ENCODE measurements around the gene RALGAPA2.

Gene RALGAPA2

DNA sequence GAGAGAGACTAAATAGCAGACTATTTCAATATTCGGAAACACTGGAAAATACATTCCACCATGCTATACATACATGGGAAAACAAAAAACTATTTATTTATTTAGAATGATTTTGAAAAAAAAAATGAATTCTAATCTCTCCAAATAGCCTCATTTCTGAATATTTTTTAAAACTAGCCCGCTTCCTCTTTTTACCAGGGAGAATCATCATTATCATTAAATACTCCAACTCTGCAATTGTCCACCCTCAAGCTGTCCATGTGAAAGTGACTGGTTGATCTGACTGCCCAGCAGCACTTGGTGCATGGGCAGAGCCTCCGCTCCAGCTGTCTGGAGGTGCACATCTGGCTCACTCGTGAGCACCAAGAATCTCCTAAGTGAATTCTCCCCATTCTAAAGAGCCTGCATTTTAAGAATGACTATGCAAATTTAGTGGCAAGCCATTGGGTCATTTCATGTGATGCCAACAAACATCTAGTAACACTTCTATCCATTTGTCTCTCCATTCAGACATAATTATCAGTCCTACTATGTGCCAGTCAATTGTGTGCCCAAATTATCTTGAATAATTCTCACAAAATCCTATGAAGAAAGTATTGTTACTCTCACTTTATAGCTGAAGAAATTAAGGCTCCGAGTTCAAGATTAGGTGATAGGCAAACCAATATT lies 279.7 kb downstream of the RALGAPA2 start:
- DNase-seq (ENCODE audit: low spot score) = no peak

DNA sequence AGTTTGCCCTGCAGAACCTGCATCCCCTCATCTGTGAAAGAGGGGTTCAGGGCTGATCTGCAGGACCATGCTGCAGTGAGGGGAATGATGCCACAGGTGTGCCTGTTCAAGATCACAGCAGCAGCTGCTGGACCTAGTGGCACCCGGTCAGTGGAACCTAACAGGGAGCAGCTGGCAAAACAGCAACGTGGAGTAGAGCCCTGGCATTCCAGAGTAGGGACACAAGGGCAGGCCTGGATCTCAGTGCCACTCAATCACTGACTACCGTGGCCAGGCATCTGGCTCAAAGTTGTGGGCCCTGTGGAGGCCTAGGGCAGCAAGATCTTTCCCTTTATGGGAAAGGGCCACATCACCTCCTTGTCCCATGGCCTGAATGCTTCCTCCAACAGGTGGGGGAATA lies 282.4 kb downstream of the RALGAPA2 start:
- no peak for DNase-seq (ENCODE audit: low spot score)

DNA sequence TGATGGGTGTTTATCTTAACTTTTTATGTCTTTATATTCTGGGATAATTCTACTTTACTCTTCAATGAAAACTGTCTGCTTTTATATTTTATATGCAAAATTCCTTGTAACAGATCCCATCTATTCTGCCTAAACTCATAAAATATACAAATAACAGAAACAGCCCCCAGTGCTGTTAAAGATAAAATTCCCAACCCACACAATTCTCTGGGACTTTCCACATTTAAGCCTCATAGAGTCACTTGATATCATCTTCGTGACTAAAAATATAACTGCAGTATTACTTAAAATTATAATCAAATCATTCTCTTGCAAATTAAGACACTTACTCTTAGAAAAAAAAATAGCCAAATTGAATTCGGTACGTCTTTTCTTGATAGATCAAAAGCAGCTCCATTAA lies 284.4 kb downstream of the RALGAPA2 start:
- no peak for DNase-seq (ENCODE audit: low spot score)

DNA sequence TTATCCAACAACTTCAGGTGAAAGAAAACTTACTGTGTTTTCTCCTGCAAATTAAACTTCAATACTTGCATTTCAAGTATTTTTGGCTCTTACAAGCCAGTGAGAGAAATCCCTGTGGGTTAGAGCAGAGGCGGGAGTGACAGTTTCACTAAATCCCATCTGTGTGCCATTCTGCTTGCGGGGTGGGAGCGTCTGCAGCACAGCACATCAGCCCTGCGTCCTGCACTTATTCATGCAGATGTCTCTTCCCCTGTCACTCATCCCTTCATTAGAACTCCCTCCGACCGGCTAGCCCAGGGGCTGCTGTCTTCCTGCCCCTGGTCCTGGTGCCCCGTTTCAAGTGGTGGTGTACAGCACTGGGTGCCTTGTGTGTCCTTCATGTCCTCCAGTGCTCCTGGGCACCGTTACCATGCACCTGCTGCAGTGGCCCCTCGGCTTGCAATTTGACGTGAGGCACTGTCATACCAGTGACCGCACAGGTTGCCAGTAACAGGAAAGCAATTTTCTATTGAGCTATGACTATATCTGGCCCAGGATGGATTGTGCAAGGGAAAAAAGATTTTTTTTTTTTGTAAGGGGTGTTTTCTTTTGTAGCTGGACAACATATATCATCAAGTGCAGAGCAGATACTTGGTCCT lies 285.1 kb downstream of the RALGAPA2 start:
- no peak for DNase-seq (ENCODE audit: low spot score)

DNA sequence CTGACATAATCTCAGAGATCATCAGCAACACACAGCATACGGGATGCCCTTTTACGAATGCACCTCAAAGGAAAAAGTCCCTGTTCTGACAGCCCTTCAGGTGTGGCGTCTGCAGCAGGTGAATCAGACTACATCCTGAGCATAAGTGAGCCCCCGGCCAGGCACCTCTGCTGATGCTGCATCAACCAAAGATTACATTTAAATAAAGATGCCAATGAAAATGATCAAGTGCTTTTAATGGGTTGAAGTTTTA lies 285.9 kb downstream of the RALGAPA2 start:
- DNase-seq (ENCODE audit: low spot score) = no peak

DNA sequence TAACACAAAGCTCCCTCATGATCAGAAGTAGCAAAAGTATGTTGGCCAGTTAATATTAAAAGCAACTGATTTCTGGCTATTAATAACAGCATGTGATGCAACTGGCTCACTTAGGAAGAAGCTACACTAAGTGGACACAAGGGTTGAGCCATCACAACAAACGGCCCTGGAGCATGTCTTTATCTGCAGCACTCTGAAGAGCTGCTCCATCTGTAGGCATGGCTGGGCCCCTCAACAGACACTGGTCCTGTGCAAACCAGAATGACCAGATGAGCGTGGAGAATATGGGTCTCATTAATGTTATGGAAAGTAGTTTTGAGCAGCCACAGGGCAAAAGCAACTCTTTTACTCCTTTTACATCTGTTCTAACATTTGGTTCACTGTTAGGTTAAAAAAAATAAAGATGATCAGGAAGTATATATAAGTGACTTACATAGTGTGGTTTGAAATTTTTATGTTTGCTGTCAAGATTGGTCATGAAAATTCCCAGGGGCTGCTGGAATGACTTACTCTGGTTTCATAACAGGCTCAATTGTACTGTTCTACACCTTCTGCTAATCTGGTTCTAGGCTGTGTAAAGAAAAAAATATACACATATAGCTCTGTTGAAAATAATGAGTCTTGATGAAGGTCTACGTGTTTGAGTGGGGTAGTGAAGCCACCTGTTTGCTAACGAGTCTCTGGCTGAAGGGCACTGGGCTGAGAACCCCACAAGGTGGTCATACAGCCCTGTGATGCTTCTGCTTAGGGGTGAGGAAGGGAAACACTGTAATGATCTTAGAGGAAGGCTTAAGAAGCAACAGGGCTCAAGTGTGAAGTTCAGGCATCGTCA lies 286.4 kb downstream of the RALGAPA2 start:
- DNase-seq (ENCODE audit: low spot score) = no peak

DNA sequence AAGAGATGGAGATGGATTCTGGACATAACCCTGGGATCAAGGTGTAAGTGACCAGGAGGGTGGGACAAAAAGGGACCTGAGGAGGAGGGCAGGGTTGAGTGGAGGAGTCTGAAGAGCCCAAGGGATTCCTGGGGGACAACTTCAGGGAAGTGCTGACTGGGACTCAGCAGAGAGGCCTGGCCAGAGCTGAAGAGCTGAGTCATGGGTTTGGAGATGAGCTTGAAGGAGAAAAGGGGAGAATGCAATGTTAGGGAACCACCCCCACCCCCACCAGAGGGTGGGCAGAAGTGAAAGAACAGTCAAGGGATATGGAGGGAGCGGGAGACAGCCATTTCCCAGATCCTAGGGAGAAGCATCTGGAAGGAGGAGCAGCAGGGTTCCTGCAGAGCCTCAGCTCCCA lies 289.3 kb downstream of the RALGAPA2 start:
- no peak for DNase-seq (ENCODE audit: low spot score)

DNA sequence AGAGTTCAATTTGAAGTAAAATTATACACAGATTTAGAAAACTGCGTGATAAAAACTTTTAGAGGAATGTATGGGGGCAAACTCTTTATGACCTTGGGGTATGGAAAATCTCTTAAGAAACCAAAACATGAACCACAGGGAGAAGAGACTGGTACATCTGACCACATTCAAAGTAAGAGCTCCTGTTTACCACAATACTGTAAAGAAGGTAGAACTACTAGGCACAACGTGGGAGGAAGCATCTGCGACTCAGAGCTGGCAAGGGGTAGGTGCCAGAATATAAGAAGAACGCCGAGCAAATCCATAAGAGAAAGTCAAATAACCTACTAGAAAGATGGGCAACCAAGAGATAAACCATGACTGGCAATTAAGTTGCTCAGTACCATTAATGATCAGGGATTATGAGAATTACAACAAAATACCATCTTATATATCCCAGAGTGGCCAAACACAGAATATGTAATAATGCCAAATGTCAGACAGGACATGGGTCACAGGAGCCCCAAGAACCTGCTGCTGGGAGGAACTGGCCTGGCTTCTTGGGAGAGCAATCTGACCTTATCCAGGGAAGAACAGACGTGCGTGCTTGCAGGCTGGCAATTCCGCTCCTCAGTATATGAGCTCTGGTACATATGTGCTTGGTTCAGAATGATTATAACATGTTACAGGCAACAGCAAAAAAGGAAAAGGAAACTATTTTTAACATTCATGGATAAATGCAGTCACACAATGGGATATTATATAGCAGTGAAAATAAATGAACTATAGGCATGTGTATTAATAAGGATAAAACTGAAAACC lies 294.4 kb downstream of the RALGAPA2 start:
- no peak for DNase-seq (ENCODE audit: low spot score)

DNA sequence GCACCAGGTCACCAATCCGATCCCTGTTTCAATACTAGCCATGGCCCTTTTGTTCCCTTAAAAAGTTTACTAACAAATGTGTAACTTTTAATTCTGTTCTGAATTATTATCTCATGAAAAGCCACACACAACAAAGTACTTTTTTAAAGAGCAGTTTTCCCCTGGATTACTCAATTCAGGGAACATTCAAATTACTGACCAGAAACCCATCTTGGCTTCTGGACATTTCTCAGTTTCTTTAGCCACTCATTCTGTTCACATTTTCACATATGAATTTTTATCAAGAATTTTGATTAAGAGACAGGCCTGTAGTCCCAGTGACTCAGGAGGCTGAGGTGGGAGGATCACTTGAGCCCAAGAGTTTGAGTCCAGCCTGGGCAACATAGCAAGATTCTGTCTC lies 297.1 kb downstream of the RALGAPA2 start:
- DNase-seq (ENCODE audit: low spot score) = no peak

DNA sequence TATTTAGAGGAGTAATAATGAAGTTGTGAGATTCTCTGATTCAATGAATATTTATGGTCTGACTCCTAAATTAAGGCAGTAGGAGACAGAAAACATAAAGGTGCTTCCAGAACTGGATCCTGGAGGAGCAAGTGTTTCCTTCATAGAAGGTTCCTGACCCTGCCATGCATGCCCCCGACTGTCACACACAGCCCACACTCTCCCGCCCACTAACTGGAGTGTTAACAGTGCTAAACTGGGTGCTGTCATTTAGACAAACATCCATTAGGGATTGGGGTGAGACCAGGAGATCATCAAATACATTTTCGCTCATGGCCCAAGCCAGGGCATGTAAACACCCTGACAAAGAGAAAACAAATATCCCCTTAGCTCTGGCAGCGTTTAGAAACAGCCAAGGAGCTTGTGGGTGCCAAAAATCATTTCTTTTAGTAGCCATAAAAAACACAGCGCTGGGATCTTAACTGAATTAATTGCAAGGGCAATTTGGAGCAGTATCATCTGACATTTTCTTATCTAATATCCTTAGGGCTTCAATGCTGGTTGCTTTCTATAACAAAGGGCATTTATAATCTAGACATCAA lies 297.7 kb downstream of the RALGAPA2 start:
- DNase-seq (ENCODE audit: low spot score) = no peak

DNA sequence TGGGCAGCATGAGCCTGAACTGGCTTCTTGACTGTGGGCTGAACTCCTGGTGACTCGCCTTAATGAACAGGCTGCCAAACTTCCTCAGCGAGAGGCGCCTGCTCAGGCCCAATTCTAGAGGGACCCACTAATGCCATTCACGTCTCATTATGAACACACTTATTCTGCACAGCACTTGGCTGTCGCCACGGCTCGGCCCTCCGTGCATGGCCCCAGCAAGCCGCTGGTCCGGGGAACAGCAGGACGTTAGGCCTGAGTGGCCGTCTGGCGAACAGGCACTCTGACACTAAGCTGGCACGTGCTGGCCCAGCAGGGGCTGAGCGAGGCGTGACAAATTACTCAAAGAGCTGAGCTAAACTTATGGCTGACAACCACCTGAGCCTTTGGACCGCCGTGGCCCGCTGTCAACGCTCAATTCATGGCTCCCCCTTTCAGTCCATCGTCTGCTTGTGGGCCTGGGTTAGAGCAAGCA lies 298.6 kb downstream of the RALGAPA2 start:
- DNase-seq (ENCODE audit: low spot score) = no peak

DNA sequence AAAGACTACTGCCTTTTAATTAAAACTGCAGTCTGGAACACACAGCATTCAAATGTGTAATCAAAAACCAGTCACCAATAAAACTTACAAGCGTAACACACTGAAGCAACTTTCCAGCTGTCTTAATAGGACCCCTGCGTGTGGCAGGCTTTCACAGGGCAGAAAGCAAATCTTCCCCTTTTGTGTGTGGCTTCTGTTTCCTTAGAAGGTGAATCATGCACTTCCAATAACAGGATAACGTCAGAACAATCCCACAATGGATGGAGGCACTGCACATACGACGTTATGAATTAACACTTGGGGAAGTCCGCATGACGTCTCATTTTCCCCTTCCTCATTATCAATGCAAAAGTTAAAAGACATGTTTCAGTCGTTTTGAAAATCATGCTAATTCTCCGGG lies 299.7 kb downstream of the RALGAPA2 start:
- DNase-seq (ENCODE audit: low spot score) = no peak

DNA sequence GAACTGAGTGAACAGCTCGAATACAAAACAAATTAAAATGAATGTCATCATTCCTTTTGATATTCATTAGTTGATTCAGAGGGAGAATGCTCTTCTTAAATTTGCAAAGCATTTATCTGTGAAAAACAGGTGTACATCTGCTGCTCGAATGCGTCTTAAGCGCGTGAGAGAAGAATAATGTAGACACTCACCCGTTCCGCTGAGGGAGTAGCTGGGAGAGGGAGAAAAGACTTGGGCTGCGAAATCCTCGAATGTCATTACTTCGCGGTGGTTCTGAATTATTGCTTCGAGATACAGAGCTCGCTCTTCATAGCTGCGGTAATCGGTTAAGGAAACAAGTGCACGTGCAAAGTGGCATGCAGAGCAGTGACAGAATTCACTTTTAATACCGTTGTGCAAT lies 300.6 kb downstream of the RALGAPA2 start:
- DNase-seq (ENCODE audit: low spot score) = no peak

DNA sequence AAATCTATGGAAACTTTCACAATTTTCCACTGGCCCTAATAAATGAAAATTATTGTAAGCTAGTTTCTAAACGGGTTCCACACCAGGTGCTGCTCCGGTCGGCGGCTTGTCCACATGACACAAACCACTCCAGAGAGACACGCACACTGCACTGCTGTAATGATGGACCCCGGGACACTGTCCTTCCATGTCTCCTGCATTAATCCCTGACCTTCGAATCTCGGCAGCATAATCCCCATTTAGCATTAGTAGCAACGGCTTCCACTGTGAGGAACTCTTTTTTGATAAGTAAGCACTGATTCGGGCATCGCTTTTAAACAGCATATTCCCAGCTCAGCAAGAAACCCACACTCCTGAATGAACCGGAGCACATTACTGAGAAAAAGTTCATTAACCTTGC lies 301.0 kb downstream of the RALGAPA2 start:
- no peak for DNase-seq (ENCODE audit: low spot score)

DNA sequence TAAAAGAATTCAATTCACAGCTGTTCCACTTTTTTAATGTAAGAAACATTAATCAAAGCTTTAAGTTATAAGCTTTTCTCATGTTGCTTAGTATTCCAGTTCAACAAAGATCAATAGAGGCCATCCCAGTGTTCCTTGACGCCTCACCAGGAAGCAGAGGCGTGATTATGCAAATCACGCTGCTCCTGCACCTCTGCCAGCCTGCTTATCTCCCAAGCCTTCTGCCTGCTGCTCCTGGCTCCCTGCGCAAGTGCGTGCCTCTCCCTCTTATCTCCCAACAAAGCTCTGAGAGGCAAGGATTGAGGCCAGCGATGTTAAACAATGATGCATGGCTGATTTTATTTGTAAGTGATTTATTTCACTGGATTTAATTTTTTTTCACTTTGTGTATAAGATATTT lies 301.8 kb downstream of the RALGAPA2 start:
- no peak for DNase-seq (ENCODE audit: low spot score)

DNA sequence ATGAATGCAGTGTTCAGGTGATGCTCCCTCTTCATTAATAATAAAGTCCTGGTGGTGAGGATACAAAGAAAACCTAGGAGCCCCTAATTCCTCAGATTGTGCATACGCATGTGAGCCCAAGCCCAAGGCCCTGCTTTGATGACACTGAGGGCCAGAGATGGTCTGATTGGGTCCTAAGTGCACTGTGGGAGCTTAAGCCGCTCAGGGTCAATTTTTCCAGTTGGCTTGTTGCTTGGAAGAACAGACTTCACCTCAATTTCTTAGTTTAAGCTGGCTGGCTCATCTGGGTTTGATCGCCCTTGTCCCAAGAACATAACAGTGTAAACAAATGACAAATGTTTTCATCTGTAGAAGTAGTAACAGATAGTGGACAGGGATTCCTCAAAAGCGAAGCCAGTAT lies 303.1 kb downstream of the RALGAPA2 start:
- no peak for DNase-seq (ENCODE audit: low spot score)

DNA sequence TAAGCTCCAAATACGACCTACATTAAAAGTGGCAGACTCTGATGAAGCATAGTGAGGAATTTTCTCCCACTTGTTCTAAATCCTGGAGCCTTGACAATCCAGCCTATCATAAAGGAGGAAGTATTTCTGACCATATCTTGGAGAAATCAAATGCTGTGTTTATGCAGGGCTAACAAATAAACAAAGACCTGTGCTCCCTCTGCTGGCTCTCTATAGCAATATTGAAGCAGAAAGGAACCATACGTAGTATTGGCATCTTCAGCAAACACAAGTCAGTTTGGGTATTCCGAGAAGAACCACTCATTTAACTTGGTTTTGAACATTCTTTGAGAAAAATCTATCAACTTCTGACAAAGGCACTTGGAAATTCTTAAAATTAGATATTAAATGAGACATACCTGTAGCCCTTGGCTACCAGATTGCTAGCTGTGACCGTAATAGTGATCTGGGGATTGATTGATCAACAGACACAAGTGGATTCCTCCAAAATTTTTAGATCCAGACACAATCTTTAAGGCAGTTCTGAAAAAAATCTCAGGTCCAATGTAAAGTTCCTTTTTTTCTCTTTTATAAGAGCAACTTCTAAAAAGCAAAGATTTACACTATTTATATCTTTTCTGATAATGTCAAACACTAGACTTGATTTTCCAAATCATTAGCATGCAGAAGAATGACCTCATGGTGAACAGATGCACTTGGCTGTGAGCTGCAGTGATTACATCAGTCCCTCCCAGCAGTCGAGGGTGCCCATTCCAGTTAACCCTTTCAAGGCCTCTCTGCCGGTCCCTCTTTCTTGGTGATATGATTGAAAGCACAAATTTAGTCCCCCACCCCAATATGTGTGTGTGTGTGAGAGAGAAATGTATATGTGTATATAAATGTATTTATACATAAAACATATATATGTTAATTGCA lies 304.3 kb downstream of the RALGAPA2 start:
- no peak for DNase-seq (ENCODE audit: low spot score)

DNA sequence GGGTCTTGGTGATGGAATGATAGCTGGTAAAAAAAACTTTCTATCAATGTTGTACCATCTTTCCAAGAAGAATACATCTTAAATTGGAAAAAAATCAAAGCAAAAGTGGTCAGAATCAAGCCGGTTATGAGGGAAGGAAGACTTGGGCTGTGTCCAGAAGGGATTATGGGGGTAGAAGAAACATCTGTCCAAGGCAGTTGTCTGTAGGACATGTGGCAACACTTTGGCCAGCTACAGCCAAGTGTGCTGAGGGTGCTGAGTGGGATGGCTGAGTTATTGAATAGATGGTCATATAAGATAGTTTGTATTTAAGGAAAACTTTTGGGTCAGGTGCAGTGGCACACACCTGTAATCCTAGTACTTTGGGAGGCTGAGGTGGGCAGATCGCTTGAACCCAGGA lies 306.1 kb downstream of the RALGAPA2 start:
- no peak for DNase-seq (ENCODE audit: low spot score)

DNA sequence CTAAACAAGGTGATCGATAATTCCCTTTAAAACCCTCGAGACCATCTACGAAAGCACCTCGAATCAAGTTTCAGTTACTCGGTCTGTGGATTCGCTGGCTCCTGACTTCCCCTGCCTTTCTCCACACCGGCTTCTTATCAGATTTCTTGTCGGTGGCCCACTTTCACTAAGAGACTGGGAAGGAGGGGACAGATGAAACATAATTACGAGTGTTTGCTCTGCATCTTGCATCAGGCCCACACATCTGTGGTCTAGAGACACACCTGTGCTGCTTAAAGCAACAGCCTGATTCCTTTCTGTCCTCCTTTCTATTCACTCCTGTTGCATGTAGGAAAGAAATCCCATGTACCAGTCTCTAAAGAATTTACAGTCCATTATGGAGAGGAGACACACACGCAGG lies 306.8 kb downstream of the RALGAPA2 start:
- DNase-seq (ENCODE audit: low spot score) = no peak

DNA sequence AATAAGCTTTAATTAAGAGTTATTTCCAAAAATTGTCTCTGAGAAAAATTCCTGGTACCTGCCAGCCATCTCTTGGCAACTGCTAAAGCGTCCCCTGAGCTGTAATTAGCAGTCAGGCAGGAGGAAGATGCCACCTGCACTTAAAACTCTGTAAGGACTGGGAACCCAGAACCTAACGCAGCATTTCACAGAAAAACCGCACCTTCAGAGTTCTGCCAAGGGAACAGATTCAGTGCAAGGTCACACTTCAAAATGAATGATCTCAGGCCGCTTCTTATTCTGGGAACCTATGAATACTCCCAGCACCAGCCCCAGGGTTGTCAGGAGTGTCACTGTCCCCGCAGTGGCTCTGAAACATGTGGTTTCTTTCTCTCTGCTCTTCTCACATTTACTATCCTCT lies 307.8 kb downstream of the RALGAPA2 start:
- no peak for DNase-seq (ENCODE audit: low spot score)

DNA sequence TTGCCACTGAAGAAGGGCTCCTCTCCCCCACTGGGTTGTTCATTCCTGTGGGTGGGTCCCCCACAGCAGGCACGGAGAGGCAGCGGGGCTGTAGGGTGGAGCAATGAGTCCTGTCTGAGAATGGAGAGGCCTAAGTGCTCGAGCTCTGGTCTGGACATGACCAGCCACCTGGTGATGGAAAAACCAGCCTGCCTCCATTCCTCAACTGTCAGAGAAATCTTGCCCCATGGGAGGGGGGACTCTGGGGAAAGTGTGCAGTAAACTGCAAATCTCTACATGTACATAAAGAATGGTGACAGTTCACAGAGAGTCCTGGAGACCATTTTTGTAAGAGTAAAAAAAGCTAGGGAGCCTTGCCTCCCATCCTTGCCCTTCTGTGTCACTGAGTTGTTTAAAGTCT lies 310.5 kb downstream of the RALGAPA2 start:
- no peak for DNase-seq (ENCODE audit: low spot score)
